GM21360 (cell line): ENCODE measurements around the gene SAMD9L.
"Not testable (repeated sequence)": the region's sequence is repeated elsewhere in the genome, so short reads cannot be mapped to it uniquely, and the experiment has no call there.

ENCODE experiments used
- ATAC-seq: cut with Tn5 transposase; IDR thresholded peaks from one replicate; pipeline ENCODE4 v1.9.1; 2021; ENCODE audit warnings: mild to moderate bottlenecking, moderate library complexity; ENCODE audit not compliant: unreplicated experiment

The SAMD9L gene

DNA sequence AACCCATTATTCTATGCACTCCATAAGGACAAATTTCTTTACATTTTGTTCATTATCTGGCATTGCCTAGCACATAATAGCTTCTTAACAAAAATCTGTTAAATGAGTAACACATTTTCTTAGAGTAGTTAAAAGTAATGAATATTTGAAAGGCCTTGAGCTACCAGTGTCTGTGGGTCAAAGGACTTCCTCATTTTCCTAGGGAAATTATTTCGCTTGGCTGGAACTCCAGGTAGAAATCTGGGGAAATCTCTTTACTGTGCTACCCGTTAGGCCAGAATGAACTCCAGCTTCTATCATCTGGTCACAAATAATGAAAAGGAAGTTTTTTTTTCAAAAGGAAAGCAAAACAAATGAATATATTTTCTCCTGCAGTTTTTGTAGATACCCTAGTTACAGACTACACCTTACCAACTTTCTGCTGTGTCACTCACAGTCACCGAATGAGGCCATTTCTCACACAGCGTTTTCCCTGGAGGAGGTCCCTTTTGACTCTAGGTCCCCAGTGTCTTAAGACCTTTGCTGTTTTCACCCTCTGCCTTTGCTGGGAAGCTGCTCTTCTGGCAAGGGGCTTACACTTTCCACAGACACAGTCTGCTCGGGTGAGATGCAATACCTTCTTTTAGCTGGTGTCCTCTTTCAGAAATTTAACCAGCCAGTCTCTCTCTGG lies 1.6 kb downstream of the SAMD9L start:
- peak; percentile 35 for ATAC-seq

DNA sequence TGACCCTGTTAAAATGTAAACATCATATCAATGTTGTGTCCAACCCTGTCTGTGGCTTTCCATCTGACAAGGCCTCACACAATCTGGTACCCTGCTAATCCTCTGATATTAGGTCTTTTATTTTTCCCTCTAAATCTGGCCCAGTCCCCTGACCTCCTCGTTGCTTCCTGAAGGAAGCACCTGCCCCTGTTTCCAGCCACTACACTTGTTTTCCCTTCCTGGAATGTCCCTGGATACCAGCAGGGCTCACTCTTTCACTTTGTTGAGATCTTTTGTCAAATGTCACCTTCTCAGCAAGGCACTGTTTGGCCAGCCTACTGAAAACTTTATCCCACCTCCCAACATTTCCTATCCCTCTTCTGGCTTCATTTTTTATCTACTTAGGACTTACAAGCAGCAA lies 2.1 kb downstream of the SAMD9L start:
- no peak for ATAC-seq

DNA sequence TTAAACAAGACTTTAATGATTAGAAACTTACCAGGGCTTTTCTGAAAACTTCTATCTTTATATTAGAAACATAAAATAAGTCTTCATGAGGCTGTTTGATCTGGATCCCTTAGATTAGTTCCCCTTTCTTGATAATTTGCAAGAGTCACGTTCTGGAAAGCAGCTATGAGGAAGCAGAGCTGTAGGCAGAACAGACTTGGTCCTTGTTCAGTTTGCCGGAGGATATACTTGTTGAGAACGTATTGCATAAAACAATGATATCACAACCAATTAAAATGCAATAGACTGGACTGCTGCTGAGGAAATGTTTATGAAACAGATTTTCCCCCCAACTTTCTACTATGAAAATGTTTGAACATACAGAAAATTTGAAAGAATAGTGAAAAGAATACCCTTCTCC lies 2.8 kb downstream of the SAMD9L start:
- no peak for ATAC-seq

DNA sequence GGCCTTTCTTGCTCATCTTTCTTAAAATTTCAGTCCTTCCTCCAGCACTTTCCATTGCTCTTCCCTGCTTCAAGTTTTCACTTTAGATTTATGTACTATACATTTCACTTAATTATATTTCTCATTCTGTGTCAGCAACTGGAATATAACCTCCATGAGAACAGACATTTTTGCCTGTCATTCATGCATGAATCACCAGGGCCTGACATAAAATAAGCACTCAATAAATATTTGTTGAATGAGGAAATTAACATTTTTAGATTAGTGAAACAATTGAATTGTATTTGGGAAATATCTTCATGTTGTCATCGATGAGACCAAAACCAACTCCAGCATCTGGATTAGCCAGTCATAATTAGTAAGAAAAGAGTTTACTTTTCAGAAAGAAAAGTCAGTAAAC lies 6.1 kb downstream of the SAMD9L start:
- ATAC-seq = no peak

DNA sequence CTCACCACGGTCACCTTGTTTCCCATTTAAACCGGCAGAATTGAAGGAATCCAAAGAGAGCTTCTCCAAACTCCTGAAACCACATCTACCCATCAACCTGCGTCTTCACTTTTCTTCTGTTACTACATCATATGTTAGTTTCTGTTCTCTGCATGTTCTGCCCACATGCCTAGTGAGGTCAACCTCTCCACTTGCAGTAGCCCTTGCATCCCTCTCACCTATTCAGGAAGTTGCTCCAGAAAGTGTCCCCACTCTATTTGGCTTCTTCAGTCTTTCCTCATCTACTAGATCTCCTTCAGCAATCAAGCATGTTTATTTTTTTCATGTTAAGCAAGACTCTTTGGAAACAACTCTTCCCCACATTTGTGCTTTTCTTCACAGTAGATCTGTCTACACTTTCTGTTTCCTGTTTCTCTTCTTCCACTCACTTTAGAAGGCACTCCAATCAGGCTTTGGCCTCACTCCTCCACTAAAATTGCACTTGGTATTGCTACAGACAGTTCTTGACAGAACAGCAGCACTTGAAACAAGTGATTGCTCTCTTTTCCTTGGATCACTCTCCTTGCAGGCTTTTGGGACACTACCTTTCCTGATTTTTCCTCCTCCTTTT lies 7.5 kb downstream of the SAMD9L start:
- ATAC-seq = no peak

DNA sequence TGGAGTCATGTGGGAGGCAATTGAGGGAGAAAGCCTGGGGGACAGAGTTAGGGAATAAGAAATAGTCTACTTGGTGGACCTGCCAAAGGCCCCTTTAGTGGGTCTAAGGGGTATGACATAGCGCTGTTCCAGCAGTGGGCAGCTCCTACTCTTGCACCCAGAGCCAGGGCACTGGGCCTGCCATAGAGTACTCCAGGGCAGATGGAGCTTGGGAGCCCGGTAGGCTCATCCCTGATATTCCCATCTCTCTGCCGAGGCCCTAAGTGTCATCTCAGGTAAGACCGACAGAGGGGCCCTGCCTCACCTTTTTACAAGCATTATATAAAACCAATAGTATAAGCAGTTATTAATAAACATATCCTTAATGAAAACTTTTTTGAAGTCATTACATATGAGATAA lies 9.6 kb downstream of the SAMD9L start:
- ATAC-seq = no peak

DNA sequence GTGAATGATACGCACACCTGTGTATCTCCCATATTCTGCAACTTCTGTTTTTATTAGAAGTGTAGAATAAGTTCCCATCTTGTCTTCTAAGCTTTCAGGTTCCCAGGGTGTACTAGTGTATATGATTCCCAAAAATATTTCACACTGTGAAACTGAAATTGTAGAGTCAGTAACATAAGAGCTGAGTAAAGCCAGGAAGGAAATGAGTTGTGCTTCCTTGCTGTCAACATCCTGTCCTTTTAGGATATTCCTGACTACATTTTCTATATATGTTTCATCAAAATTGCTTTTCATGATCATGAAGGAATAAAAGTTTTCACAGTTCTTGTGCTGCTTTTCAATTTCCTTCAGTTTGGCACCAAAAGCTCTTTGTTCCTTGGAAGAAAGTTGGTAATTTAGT lies 15.2 kb downstream of the SAMD9L start:
- no peak for ATAC-seq

DNA sequence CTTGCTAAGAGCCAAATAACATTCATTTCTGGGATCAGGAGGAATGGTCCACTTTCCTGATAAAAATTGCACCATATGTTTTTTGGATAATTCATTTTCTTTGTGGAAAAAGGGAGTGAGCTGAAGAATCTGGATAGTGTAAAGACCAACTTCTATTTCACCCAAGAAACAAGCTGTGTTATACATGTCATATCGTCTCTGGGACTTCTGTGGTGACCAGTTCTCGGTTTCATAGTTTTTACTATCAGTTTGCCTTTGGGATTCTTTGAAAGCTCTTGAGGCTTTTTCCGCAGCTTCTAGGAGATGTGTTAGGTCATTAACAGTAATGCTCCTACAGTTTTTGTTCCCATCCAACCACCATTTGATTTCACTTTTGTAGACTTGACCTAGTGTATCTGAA lies 16.0 kb downstream of the SAMD9L start:
- ATAC-seq = no peak

DNA sequence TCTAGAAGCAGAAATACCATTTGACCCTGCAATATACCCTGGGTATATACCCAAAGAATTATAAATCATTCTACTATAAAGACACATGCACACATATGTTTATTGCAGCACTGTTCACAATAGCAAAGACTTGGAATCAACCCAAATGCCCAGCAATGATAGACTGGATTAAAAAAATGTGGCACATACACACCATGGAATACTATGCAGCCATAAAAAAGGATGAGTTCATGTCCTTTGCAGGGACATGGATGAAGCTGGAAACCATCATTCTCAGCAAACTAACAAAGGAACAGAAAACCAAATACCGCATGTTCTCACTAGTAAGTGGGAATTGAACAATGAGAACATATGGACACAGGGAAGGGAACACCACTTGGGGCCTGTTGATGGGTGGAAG lies 21.2 kb downstream of the SAMD9L start:
- not testable (repeated sequence) for ATAC-seq

DNA sequence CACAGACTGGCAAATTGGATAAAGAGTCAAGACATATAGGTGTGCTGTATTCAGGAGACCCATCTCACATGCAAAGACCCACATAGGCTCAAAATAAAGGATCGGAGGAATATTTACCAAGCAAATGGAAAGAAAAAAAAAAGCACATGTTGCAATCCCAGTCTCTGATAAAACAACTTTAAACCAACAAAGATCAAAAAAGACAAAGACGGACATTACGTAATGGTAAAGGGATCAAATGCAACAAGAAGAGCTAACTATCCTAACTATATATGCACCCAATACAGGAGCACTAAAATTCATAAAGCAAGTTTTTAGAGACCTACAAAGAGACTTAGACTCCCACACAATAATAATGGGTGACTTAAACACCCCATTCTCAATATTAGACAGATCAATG lies 24.7 kb downstream of the SAMD9L start:
- not testable (repeated sequence) for ATAC-seq

DNA sequence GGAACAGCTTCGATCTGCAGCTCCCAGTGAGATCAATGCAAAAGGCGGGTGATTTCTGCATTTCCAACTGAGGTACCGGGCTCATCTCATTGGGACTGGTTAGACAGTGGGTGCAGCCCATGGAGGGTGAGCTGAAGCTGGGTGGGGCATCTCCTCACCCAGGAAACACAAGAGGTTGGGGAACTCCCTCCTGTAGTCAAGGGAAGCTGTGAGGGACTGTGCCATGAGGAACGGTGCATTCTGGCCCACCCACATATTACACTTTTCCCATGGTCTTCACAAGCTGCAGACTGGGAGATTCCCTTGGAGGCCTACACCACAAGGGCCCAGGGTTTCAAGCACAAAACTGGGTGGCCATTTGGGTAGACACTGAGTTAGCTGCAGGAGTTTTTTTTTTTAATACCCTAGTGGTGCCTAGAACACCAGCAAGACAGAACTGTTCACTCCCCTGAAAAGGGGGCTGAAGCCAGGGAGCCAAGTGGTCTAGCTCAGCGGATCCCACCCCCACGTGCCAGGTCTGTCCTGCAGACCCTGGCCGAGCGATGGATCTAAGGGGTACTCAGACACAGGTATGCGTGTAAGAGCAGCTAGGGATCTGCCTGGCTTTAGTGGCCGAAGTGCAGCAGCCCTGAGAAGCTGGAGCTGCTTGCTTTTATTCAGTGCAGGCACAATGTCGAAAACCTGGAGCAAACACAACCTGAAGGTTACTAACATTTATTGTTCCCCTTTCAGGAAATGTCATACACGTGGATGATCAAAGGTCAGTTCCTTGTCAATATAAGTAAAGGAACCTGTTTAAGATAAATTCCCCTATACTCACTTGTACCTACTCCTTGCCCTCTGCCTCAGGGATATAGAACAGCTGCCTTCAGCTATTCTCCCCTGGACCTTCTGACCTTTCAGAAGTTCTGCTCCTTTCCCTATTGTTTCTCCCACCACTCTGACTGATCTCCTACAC lies 27.3 kb downstream of the SAMD9L start:
- ATAC-seq = no peak

DNA sequence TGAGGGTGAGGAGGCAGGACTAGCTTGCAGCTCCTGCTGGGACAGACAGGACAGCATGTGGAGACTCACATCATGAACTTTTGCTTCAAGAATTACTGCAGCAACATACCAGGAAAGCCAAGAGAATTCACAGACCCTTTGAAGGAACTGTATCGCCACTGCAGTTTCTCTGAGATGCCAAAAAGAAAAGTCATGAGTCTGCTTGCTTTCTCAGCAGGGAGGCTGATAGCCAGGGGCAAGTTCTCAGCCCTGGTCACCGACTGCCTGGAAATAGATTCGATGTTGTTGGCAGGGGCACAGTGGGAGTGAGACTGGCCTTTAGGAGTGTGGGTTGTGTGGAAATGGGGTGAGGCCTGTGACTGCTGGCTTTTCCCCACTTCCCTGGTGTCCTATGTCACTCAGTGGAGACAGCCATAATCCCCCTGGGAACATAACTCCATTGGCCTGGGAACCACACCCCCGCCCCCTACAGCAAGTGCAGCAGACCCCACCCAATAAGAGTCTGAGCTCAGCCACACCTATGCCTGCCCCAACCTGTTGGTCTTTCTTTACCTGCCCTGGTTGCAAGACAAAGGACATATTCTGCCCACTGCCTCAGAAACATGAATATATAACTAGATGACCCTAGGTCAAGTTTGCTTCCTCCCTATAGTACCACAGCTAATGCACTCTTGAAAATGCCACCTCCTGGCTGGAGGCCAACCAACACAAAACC lies 28.8 kb downstream of the SAMD9L start:
- ATAC-seq = no peak

DNA sequence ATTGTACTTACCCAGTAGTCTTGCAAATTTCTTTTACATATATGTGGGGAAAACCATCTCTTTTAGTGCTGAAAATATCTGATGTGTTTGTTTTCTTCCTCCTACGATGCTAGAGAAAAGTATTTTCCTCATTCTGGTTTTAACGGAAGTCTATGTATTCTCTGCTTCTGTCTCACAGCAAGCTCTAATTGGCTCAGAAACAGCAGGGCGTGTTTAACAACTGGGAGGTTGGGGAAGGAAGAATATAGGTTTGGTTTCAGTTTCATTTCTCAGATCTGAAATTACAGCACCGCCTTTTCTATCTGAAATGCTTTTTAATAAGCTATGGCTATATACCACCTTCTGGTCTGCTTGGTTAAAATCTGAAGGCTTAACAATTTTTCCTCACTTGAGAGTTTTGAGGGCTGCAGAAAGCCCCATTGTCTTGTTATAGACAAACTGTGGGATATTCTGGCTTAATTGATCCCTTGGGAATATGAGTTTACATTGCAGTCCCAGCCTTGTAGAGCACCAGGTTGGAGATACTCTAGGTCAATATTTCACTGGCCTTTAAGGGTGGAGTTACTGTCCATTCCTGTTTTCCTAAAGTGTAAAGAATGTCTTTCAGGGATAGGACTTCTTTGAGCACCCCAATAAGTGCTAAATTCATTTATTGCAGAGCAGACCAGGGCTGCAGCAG lies 30.2 kb downstream of the SAMD9L start, which contains the start of gene SAMD9:
TSS of gene SAMD9 (minus strand) at position 128 of the 679 bp plus-strand sequence. CDS start 11,882 bp downstream, outside the sequence.
- peak; percentile 99 for ATAC-seq

DNA sequence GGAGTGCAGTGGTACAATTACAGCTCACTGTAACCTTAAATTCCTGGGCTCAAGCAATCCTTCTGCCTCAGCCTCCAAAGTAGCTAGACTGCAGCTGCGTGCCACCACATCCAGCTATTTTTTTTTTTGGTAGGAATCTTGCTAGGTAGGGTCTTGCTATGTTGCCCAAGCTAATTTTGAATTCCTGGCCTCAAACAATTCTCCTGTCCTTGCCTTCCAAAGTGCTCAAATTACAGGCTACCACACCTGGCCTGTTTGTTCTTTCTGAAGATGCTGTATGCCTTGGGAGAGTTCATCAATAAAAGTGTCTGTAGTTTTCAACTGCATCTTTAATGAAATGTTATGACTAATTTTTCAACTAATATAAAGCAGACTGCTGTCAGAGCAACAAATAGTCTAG lies 30.9 kb downstream of the SAMD9L start:
- no peak for ATAC-seq

DNA sequence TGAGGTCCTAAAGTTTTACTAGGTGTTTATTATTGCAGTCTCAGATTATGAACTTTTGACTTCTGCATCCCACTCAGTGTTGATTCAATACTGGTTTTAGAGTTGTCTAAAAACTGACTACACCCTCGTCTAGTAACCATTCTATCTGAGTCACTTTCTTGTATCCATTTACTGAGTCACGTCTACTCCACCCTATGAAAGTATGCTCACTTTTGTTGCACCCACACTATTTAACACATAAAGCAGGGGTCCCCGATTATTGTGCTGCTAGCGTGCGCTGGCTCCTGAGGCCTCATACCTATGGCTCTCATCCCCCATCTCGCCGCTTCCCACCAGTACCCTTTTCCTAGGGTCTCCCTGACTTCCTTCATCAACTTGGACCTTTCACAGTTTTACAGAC lies 32.4 kb downstream of the SAMD9L start:
- ATAC-seq = no peak

DNA sequence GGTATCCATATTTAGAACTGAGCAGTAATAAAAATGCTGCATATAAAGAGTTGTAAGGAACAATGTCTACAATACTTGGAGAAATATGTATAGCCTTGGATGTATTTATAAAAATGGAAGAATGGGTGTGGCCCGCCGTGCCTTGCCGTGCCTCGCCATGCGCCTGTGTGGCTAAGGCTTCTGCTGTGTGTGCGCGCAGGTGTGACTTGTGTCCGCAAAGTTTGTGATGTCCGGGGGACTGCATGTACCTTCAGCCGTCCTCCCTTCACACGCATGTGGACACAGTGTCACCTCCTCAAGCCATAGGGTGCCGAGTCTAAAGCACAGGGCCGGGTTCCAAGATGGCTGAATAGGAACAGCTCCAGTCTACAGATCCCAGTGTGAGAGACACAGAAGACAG lies 40.2 kb downstream of the SAMD9L start:
- ATAC-seq = no peak

DNA sequence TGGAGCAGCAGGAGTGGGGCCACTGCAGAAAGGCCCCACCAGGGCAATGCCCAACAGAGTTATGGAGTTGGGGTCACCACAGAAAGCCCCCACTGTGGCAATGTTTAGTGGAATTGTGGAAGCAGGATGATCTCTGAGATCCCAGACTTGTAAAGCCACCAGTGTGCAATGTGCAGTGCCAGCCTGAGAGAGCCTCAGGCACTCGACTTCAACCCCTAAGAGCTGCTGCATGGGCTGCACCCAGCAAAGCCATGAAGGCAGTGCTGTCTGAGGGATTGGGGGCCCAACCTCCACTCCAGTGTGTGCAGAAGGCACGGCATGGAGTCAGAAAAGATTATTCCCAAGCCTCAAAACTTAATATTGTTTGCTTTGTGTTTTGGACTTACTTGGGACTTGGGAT lies 50.8 kb downstream of the SAMD9L start:
- ATAC-seq = no peak

DNA sequence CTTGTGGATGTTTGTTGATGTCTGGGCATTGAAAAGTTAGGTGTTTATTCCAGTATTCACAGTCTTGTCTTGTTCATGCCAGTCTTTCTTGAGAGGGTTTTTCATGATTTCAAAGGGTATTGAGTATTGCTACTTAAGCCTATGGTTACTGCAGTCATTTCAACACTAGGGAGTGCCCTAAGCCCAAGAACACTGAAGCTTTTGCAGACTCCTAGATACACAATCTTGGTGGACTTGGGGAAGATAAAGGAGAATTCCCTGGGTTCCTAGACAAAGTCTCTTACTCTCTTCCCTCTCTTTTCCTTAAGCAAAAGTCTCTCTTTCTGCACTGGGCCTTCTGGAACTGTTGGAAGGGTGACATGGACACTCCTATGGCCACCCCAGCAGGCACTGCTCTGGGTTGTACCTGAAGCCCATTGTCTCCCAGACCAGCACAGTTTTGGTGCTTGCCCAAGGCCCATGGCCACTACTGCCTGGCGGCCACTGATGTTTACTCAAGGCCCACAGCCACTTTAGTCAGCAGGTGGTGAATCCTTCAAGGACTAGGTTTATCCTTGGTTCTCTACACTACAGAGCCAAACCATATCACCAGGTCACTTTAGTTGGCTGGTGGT lies 55.3 kb downstream of the SAMD9L start:
- peak; percentile 76 for ATAC-seq
